Nephron progenitor cell (in vitro differentiated cells): ENCODE results near the gene CEP128.

Source experiments
- DNase-seq: peaks from one replicate; pipeline ENCODE4 v3.0.0; 2021
- H3K27ac Mint-ChIP-seq: 2 replicates; pipeline ENCODE4 v1.8.0; 2021; ENCODE audit warnings: mild to moderate bottlenecking, moderate library complexity, mixed read lengths
- H3K27me3 Mint-ChIP-seq: 2 replicates; pipeline ENCODE4 v1.8.0; 2021; ENCODE audit warnings: mild to moderate bottlenecking, low read depth, mixed read lengths; ENCODE audit not compliant: poor library complexity
- H3K36me3 Mint-ChIP-seq: 2 replicates; pipeline ENCODE4 v1.8.0; 2021; ENCODE audit warnings: low read depth, mixed read lengths
- H3K4me1 Mint-ChIP-seq: 2 replicates; pipeline ENCODE4 v1.8.0; 2021; ENCODE audit warnings: mixed read lengths
- H3K4me3 Mint-ChIP-seq: 2 replicates; pipeline ENCODE4 v1.8.0; 2021; ENCODE audit warnings: mild to moderate bottlenecking, moderate library complexity, mixed read lengths
- H3K9me3 Mint-ChIP-seq: 2 replicates; pipeline ENCODE4 v1.8.0; 2021; ENCODE audit warnings: mild to moderate bottlenecking, moderate library complexity, mixed read lengths
- TF ChIP-seq, protein P1 (sequence below): fragments of 200-600 bp; sonication (generic); IDR thresholded peaks from 2 replicates; pipeline ENCODE4 v1.5.0; 2021; ENCODE audit warnings: antibody characterized with exemption

The CEP128 gene

DNA sequence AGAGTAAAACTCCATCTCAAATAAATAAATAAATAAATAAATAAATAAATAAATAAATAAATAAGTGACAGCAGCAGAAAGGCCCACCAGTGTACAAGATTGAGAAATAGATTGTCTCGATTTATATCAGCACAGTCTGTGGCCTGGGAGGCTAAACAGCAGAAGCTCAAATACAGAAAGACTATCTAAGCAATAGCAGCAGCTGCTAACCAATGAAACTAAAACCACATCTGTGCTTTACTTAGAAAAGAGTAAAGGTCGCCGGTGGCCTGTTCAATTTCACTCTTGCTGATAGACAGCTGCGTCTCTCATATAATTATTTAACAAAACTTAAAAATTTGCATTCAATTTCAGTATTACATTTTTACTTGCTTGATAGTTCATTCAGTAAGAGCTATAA lies 325.7 kb downstream of the CEP128 start:
- TF ChIP-seq, protein P1, sequence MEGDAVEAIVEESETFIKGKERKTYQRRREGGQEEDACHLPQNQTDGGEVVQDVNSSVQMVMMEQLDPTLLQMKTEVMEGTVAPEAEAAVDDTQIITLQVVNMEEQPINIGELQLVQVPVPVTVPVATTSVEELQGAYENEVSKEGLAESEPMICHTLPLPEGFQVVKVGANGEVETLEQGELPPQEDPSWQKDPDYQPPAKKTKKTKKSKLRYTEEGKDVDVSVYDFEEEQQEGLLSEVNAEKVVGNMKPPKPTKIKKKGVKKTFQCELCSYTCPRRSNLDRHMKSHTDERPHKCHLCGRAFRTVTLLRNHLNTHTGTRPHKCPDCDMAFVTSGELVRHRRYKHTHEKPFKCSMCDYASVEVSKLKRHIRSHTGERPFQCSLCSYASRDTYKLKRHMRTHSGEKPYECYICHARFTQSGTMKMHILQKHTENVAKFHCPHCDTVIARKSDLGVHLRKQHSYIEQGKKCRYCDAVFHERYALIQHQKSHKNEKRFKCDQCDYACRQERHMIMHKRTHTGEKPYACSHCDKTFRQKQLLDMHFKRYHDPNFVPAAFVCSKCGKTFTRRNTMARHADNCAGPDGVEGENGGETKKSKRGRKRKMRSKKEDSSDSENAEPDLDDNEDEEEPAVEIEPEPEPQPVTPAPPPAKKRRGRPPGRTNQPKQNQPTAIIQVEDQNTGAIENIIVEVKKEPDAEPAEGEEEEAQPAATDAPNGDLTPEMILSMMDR = no peak
- no peaks in the 10 kb centered on the region for H3K27me3 Mint-ChIP-seq
- DNase-seq = no peak
- H3K27ac Mint-ChIP-seq = no peak overlapping the region
- H3K36me3 Mint-ChIP-seq = no peaks in the 10 kb centered on the region
- no peak overlapping the region for H3K4me3 Mint-ChIP-seq
- H3K4me1 Mint-ChIP-seq = no peaks in the 10 kb centered on the region
- H3K9me3 Mint-ChIP-seq = no peaks in the 10 kb centered on the region

DNA sequence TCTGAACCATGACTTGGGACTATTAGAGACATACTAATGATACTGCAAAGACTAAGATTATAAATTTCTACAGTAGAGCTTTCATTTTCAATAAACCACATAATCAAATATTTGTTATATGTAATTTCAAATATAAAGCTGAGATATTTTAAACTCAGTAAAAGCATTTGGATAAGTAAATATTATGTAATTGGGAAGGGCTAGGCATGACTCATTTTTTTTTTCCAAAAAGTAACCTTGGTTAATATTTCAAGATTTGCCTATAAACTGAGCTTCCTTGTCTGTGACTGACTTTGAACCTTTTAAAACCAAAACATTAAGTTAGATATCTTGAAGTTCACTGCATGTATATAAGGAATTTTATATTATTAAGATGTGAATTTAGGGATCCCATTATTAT lies 332.5 kb downstream of the CEP128 start:
- Mint-ChIP-seq H3K9me3 (no peaks in the 10 kb centered on the region), H3K4me1 (no peaks in the 10 kb centered on the region), H3K4me3 (no peak overlapping the region), H3K27me3 (no peaks in the 10 kb centered on the region), H3K36me3 (no peaks in the 10 kb centered on the region), H3K27ac (no peak overlapping the region)
- no peak for DNase-seq
- TF ChIP-seq, protein P1 = no peak

DNA sequence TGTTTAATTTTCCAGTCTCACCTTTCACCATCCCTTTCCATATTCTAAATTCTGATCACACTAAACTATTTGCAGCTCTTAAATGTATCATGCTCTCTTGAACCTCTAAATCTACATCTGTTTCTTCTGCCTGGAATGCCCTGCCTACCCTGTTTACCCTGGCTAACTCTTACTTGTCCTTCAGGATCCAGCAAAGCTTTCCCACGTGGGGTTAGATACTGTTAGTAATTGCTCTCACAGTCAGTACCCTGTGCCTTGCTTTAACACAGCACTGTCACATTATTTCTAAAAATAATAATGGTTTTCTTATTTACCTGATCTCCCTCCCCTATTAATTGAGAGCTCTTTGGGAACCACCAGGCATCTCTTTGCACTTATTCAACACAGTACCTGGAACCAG lies 333.0 kb downstream of the CEP128 start:
- no peak overlapping the region for H3K27ac Mint-ChIP-seq
- no peaks in the 10 kb centered on the region for H3K9me3 Mint-ChIP-seq
- DNase-seq = no peak
- TF ChIP-seq, protein P1 = no peak
- H3K36me3 Mint-ChIP-seq = no peaks in the 10 kb centered on the region
- H3K4me3 Mint-ChIP-seq = no peak overlapping the region
- no peaks in the 10 kb centered on the region for H3K27me3 Mint-ChIP-seq
- H3K4me1 Mint-ChIP-seq = no peaks in the 10 kb centered on the region

DNA sequence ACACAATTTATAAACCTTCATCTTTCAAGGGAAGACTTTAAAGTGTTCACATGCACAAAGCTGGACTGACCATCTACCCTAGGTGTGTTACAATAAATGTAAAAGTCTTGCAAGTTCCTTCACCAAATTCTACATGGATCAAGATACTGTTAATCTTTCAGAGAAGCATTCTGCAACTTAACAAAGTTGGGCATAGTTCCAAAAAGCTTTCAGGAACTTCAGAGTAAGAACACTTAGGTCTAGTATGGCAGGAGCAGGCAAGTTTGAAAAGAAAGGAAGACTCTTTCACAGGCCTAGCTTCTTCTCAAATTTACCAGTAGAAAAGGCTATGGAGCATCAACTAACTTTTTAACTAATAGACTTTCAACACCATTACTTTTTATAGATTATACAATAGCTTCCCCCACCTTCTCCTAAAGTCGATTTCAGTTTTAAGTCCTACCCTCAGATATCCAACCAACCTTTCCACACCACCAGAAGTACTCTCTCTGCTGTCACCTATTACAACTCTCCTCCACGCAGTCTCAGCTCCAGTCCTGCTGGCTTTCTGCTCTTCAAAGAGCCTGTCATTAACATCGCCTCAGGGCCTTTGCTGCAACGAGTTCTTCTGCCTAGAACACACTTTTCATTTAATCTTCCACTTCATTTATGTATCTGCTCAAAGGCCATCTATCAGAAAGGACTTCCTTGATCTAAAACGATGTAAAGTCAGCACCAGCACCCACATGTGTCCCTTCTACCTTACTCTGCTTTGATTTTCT lies 333.9 kb downstream of the CEP128 start:
- Mint-ChIP-seq H3K9me3 (no peaks in the 10 kb centered on the region), H3K27ac (peak overlapping the region; percentile 0), H3K36me3 (no peaks in the 10 kb centered on the region), H3K4me1 (no peaks in the 10 kb centered on the region), H3K4me3 (no peak overlapping the region), H3K27me3 (no peaks in the 10 kb centered on the region)
- TF ChIP-seq, protein P1 = no peak
- no peak for DNase-seq

DNA sequence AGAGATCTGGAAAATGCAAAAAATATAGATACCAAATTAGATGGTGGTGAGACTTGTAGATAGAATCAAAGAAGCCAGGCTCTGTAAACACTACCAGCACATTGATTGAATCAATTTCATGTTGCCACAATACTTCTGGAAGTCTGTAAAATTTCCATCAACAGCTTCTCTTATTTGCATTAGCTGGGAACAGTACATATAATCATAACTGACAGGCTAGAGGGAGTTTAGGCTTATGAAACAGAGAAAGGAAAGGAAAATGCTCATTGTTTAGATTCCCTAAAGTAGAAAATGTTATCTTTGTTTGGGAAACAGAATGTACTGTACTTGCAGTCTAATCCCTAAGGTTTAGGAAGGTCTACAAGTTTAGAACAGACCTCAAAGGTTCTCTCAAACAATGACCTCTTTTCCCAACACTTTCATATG lies 335.2 kb downstream of the CEP128 start:
- Mint-ChIP-seq H3K9me3 (no peaks in the 10 kb centered on the region), H3K27me3 (no peaks in the 10 kb centered on the region), H3K27ac (no peak overlapping the region), H3K4me3 (no peak overlapping the region), H3K36me3 (no peaks in the 10 kb centered on the region), H3K4me1 (no peaks in the 10 kb centered on the region)
- no peak for DNase-seq
- TF ChIP-seq, protein P1 = no peak

DNA sequence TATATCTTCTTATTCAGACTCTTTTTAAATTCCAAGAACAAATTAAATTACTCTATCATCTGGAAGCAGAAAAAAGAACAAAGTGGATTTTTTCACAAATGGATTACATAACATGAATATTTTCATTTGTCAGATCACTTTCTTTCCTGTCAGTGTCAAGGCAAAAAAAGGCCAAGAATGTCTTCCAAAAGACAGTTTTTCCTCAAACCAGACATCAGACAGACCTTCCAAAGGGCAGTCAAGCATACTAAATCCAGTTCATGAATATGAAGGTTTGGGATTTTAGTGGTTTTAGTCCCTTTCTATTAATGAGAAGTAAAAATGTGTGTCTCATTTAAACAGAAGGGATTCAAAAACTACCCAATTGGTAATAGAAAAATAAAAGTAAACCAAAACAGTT lies 336.0 kb downstream of the CEP128 start:
- H3K4me3 Mint-ChIP-seq = no peak overlapping the region
- no peaks in the 10 kb centered on the region for H3K27me3 Mint-ChIP-seq
- TF ChIP-seq, protein P1 = no peak
- no peaks in the 10 kb centered on the region for H3K4me1 Mint-ChIP-seq
- H3K27ac Mint-ChIP-seq = no peak overlapping the region
- no peaks in the 10 kb centered on the region for H3K36me3 Mint-ChIP-seq
- no peaks in the 10 kb centered on the region for H3K9me3 Mint-ChIP-seq
- DNase-seq = no peak
